Stimulated activated CD8-positive, alpha-beta memory T cell treated with anti-CD3 and anti-CD28 coated beads, Interleukin-12 subunit alpha, Interleukin-12 subunit beta, amount 100 ng/mL, for 24 hours (primary cell): ENCODE results near the gene OLA1.

Experiments used
- DNase-seq: peaks from one replicate; pipeline ENCODE4 v3.0.0-alpha.2; 2020; ENCODE audit errors: extremely low read depth

OLA1 gene

DNA sequence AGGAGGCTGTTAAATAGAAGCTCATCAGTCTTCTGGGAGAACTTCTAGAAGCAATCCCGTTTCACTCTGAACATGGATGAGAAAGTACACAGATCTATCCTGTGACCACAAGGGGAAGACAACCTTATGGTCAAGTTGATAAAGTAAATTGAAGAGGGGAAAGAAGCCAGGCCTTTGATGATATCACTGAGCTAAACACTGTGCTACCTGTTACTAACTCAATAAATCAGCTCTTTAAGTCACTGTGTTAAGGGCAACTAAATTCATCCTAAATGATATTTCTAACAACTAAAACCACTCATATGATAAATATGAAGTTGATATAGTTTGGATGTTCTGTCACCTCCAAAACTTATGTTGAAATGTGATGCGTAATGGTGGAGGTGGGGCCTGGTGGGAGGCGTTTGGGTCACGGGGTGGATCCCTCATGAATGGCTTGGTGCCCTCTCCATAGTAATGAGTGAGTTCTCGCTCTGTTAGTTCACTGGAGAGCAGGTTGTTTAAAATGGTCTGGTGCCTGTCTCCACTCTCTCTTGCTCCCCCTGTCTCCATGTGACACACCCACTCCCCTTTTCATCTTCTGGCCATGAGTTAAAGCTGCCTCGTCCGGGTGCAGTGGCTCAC, 23.6 kb downstream of the OLA1 start:
- DNase-seq = no peak

DNA sequence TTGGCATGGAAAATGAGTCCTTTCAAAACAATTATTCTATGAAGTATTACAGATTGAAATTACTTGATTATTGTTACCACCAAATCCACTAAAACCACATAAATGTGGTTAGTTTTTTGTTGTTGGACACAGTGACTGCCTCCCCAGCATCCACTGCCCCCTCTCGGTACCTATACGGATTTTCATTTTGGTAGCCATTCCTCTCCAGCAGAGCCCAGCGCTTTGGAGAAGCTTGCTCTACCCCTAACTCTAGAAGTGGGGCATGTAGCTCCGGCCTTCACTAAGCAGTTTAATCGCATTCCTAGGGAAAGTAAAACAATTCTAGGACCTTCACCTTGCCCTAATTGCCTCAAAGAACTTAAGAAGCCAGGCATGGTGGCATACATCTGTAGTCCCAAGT, 24.2 kb downstream of the OLA1 start:
- DNase-seq = no peak

DNA sequence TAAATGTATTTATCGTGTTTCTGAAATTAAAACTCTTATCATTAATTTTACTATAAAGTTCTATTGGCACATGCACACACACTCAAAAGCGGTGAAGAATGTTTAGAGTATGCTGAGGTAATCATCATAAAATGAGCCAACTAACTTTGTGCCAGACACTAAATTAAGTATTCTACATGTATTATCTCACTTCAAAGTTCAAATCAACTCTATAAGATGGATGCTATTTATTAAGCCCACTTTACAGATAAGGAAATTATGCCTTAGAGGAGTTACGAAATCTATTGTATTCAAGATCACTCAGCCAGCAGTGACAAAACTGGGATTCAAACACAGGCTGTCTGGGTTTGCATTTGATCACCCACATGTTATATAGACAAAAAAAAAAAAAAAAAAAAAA, 24.9 kb downstream of the OLA1 start:
- no peak for DNase-seq

DNA sequence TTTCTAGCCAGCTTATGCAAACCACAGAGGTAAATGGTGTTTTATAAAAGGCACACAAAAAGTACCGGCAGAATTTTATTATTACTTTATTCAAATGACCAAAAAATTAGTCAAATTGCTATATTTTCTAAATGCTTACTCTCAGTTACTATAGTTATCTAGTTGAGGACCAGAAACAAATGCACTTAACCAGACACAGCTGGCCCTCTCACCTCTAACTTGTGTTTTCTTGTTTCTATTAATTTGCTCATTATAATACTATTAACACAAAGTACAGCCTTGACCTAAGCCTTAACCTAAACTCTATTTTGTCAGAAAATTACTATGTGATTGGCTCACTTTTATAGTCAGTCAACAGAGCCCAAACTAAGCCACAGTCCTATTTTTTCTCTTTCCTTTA, 26.2 kb downstream of the OLA1 start:
- DNase-seq = no peak

DNA sequence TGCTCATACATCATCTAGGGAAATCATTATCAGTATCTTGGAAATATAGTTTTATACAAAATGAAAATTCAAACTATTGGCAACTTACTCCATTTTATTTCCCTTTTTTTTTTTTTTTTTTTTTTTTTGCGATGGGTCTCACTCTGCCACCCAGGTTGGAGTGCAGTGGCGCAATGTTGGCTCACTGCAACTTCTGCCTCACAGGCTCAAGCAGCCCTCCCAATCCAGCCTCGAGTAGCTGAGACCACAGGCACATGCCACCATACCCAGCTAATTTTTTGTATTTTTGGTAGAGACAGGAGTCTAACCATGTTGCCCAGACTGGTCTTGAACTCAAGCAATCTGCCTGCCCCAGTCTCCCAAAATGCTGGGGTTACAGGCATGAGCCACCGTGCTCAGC, 29.0 kb downstream of the OLA1 start:
- DNase-seq = no peak

DNA sequence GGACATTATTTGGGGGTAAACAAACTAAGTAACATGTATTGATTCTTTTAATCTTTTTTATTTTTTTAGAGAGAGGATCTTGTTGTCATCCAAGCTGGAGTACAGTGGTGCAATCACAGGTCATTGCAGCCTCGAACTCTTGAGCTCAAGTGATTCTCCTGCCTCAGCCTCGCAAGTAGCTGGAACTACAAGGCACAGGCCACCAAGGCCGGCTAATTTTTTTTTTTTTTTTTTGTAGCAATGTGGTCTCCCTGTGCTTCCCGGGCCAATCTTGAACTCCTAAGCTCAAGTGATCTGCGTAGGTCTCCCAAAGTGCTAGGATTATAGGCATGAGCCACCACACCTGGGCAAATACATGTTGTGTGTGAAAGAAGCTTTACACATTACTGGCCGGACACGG, 29.6 kb downstream of the OLA1 start:
- no peak for DNase-seq

DNA sequence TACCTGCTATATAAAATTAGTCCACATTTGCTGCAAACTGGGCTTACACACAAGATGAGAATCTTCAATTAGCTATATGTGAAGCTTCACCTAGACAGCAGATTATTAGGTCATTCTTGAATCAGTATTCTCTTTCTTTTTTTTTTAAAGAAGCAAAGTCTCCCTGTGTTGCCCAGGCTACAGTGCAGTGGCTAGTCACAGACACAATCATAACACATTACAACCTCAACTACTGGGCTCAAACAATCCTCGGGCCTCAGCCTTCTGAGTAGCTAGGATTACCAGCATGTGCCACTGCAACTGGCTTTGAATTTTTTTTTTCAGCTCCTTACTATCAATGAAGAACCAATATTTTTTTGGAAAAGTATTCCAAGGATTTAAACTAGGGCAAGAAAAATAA, 30.5 kb downstream of the OLA1 start:
- no peak for DNase-seq

DNA sequence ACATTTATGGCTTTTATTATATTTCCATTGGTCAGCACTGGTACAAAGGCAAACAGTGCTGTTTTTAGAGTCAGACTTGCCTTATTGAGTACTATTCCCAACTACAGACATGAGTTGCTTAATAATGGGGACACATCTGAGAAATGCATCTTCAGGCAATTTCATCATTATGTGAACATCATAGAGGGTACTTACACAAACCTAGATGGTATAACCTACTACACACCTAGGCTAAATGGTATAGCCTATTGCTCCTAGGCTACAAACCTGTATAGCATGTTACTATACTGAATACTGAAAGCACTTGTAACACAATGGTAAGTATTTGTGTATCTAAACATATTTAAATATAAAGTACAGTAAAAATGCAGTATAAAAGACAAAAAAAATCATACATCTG, 36.4 kb downstream of the OLA1 start:
- DNase-seq = no peak

DNA sequence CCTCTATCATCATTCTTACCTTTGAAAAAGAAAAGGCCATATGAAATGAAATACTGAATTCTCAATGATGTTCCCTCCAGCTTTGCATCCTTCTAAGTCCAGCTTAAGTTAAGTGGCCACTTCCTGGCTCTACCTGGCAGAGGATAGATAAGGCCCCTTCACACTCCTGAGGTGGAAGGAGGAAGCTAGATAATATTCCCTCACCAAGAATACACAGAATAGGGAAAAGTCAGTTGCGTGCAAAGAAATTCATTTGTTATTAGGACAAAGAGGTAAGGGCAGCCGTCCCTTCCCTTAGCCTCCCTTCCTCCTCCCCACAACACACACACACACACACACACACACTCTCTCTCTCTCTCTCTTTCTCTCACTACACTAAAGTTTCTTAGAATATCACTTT, 37.5 kb downstream of the OLA1 start:
- no peak for DNase-seq

DNA sequence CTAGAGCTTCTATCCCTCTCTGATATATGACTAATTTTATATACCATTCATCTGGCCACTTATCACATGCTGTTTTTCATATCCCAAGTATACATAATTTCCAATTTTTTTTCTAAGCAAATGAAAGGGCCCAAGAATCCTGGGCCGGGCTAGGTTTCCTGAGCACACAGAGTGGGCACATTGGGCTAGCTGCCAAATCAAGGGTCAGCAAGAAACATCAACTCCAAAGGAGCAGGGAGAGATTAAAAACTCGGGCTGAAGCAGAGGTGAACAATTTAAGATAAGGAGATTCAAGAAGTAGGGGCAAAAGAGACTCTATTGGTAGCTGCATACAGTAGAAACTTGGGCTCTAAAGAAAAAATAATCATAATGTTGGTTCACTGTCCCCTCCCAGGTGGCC, 39.0 kb downstream of the OLA1 start:
- DNase-seq = no peak

DNA sequence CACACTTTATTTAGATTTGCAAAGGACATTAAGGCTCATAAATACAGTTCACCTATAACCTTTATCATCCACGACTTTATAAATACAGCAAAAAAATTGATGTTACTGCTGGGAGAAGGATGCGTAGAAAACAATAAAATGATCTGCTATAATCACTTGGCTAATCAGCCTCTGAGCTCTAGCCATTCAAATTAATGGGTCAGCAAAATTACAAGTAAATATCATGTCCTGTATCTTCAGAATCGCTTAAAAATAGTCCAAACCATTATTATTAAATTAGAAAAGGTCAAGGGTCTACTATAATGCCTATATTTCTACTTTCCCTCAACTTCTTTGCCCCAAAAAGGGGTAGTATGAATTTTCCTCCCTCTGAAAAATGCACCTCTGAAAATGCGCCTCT, 40.3 kb downstream of the OLA1 start:
- no peak for DNase-seq

DNA sequence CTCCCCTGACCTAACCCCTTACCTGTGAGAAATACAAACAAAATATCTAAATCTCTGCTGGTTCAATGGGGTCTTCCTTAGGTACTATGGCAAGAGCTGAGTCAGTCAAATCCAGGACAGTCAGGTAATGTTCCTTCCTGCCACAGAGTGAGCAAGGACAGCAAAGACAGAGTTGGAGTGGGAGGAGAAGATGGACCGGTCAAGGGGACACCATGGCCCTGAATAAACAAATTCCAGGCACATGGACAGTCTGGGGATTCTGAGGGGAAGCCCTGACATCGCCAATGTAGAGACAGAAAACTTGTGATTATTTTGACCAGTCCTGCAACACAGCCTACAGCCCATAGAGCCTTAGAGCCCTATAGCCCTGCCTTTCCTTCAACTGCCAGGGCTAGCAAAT, 42.8 kb downstream of the OLA1 start:
- DNase-seq = no peak

DNA sequence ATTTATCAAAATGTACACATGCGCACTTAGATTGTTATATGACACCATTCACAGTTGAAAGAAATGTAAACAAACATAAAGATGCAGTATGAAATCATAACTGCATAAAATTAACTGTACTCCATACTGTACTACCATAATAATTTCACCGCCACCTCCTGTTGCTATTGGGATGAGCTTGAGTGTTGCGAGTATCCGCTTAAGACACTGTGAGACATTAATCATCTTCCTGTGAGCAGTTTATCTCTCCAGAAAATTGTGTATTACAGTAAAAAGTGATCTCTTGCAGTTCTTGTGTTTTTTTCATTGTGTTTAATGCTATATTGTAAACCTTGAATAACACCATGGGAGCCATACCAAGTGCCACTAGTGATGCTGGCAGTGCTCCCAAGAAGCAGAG, 46.1 kb downstream of the OLA1 start:
- DNase-seq = no peak

DNA sequence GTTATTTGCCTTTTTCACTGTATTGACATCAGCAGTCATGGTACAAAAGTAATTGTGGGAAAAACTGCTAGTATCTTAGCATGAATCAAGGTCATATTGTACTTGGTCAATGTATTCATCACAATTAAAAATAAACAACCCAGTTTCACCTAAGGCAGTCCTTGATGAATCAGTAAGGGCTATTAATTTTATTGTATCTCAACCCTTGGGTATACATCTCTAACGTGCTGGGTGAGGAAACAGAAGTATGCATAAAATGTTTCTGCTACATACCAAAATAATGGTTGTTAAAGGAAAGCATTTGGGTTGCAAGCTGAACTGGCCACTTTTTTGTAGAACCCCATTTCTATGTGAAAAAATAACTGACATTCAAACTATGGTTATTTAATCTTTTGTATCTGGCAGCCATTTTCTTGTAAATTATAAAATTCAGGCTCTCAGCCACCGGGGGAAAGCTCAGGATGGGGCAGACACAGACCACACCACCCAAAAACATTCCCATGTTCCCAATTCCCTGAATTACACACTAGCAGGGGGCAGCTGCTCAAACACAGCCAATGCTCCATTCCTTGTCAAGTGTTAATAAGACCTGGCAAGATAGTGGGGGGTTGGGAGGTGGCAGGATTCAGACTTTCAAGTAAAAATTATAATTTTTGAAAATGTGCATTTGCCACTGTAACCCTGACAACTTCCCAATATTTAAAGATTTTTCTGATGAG, 49.3 kb downstream of the OLA1 start:
- no peak for DNase-seq

DNA sequence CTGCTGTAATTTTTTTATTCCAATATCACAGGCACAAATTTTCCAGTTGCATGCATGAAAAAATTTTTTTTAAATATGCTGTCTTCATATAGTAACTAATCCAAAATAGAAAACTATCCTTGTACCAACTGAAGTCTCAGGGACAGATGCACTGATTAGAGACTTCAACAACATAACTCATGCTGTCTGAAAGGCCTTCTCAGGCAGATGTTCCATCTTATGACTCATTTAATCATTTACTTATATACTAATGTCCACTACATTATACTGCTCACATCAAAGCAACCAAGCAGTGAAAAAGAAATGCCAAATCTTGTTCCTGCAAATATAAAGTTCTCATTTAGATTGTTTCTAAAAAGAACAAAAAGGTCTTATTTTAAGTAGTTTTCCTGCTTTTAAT, 53.1 kb downstream of the OLA1 start:
- no peak for DNase-seq

DNA sequence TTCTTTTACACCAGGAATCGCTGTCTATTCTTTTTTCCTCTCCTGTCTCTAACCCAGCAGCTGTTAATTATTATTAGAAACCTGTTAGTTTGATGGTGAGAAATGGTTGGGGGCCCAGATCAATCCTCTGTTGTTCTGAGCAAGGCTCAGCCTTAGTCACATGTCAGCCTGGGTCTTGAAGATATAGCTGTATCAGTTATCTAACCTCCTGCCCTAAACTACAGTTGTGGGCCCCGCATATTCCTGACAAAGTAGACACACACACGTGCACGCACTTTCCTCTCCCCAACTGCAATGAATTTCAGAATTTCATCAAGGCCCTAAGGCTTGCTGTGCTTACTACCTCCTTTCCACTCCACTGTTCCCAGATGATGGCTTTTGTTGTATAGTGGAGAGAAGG, 54.6 kb downstream of the OLA1 start:
- DNase-seq = no peak

DNA sequence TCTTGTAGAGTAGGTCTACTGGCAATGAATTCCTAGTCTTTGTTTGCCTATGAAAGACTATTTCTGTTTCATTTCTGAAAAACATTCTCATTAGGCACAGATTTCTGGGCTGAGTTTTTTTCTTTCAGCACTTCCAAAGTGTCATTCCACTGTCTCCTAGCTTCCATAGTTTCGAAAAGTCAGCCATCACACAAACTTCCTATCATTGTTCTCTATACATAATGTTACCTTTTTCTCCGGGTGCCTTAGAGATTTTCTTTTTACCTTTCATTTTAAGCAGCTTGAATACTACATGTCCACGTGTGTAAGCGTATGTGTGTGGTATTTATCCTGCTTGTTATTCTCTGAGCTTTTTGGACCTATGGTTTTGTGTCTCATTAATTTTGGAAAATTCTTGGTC, 55.7 kb downstream of the OLA1 start:
- DNase-seq = no peak

DNA sequence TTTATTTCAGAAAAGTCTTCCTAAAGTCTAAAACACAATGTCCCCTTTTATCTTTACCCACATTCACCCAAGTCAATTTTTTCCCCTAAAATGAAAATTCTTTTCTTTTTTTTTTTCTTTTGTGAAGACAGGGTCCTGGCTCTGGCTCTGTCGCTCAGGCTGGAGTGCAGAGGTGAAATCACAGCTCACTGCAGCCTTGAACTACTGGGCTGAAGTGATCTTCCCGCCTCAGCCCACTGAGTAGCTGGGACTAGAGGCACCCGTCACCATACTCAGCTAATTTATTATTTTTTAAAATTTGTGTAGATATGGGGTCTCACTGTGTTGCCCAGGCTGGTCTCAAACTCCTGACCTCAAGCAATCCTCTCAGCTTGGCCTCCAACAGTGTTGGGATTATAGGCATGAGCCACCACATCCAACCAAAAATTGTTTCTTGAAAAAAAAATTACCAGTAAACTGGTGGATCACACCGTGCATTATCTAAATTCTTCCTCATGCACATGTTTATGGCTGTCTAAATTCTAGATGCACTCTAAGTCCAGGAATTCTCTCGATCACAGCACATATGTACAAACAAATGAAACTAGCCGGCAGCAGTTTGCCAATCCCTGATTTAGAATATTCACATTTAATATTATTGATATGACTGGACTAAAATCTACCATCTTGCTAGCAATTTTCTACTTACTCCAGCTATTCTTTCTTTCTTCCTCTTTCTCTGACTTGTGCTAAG, 56.8 kb downstream of the OLA1 start:
- no peak for DNase-seq

DNA sequence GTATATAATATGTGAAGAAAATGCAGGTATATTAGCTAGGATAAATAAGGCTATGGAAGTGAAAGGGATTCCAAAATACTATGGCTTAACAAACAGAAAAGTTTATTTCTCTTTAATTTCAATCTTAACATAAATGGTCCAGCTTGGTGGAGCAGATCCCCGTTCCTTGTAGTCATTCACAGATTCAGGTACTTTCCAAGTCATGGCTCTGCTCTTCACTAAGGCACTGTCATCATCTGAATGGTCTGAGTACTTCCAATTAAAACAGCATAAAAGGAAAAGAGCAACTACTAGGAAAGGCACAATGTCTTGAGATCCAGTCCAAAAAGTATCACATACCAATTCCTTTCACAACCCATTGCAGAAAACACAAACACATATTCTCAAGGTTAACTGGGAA, 63.4 kb downstream of the OLA1 start:
- no peak for DNase-seq

DNA sequence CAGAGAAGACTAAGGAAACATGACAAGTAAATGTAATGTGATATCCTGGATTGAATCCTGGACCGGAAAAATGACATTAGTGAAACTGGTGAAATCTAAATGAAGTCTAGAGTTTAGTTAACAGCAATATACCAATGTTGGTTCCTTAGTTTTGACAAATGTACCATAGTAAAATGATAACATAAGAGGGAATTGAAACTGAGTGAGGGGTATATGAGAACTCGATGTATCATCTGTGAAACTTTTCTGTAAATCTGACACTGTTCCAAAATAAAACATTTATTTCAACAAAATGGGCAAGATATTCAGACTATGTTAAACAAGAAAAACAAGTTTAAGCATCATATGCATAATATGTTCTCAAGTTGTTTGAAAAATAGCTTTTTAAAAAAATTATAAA, 63.8 kb downstream of the OLA1 start:
- no peak for DNase-seq

DNA sequence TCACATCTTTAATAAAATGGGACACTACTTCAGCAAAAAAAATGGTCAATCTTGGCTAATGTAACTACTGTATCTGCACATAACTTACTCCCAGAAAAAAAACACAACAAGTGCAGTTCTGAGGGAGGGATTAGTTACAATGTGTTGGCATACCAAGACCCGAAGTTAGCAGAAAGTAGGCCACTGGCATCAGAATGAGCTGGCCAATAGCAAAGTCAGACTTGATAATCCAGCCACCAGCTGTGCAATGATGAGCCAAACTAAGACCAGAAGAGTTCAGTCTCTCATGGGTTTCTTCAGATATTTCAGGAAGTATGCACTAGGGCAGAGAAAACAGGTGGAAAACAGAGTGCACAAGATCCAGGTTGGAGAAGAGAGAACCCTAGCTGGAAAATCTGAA, 65.3 kb downstream of the OLA1 start:
- DNase-seq = no peak

DNA sequence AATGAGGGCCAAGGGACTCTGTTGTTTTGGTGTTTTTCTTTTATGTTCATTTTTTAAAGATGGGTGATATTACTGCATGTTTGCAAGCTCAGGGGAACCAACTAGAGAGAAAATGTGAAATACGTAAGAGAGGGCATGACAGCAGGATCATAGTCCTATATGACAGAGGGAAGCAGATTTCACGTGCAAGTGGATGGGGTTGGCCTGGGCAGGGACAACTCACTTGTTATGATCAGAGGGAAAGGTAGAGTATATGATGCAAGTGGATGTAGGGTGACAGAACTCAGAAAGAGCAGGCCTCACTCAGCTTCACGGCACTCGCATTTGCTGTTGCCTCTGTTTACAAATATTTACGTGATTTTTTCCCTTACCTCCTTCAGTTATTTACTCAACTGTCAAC, 67.0 kb downstream of the OLA1 start:
- no peak for DNase-seq

DNA sequence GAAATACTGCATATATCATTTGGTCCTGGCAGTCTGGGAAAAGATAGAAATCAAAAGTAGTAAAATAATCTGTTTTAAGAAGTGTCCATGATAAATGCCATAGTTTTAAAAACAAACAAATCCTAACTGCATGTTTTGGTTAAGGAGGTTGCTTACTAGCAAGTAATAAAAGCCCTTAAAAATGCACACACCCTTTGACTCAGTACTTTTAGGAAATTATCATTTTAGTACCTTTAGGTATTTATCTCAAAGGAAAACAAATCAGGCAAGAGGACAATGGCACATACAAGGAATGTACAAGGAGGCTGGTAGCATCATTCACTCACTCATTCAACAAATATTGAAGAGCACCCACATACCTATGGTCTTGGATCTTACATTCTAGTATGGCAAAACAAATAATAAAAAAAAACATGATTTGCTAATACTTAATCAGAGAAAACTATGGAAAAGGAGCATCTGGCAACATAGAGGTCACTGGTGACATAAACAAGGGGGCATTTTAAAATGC, 67.6 kb downstream of the OLA1 start:
- no peak for DNase-seq
